GM12878 (cell line): Measurements from ENCODE around the gene NPR1. TPM values are rescaled to one million over a fixed set of nuclear protein-coding genes. Genes with fewer than 3 reads are reported as not detected.
A peak's percentile ranks its signal among the peaks of the same experiment; 100 is the strongest.

Experiments used
- CEBPB ChIP-seq, 2 experiments: fragments of 150-350 bp in 1 of 2; IDR thresholded peaks; 2 replicates each; pipeline ENCODE4 v1.6.1; 2012 to 2014; ENCODE audit warnings: low read depth in 2 of 2, low read length in 2 of 2, borderline replicate concordance in 1 of 2, inconsistent platforms in 1 of 2
- CREB1 ChIP-seq: IDR thresholded peaks from 2 replicates; pipeline ENCODE4 v1.6.1; 2012; ENCODE audit warnings: low read depth, mild to moderate bottlenecking, inconsistent platforms
- GATAD2B ChIP-seq: fragments of 450-650 bp; conservative IDR thresholded peaks from 2 replicates; pipeline ENCODE4 v1.6.1; 2017; ENCODE audit warnings: low read depth, mild to moderate bottlenecking, moderate library complexity
- HDAC6 ChIP-seq: fragments of 200-600 bp; sonication (generic); IDR thresholded peaks from one replicate; pipeline ENCODE4 v1.8.0; 2017; ENCODE audit warnings: antibody characterized with exemption; ENCODE audit not compliant: unreplicated experiment
- JUND ChIP-seq: IDR thresholded peaks from 2 replicates; pipeline ENCODE4 v1.6.1; 2012; ENCODE audit warnings: low read depth, mild to moderate bottlenecking, low read length, improper control_type of control experiment, moderate library complexity
- MTA3 ChIP-seq: IDR thresholded peaks from 2 replicates; pipeline ENCODE4 v1.6.1; 2012; ENCODE audit warnings: low read length, inconsistent platforms, borderline replicate concordance
- PAX8 ChIP-seq: fragments of 450-650 bp; IDR thresholded peaks from 2 replicates; pipeline ENCODE4 v1.6.1; 2017; ENCODE audit warnings: mild to moderate bottlenecking, moderate library complexity
- POLR2A ChIP-seq: IDR thresholded peaks from 2 replicates; pipeline ENCODE4 v1.6.1; 2011; ENCODE audit warnings: low read depth, mild to moderate bottlenecking, low read length
- POLR2AphosphoS5 ChIP-seq: IDR thresholded peaks from 2 replicates; pipeline ENCODE4 v1.6.1; 2011; ENCODE audit warnings: mild to moderate bottlenecking, low read length, inconsistent platforms
- POU2F2 ChIP-seq: IDR thresholded peaks from 3 replicates; pipeline ENCODE4 v1.6.1; 2011; ENCODE audit warnings: low read depth, mild to moderate bottlenecking, low read length, borderline replicate concordance
- SIN3A ChIP-seq: IDR thresholded peaks from 2 replicates; pipeline ENCODE4 v1.6.1; 2012; ENCODE audit warnings: low read depth, low read length, improper control_type of control experiment
- SRF ChIP-seq, 2 experiments: IDR thresholded peaks; 2 replicates each; pipeline ENCODE4 v1.6.1; 2011; ENCODE audit warnings: low read depth in 2 of 2, low read length in 2 of 2, mild to moderate bottlenecking in 1 of 2, moderate library complexity in 1 of 2
- TCF12 ChIP-seq: IDR thresholded peaks from 2 replicates; pipeline ENCODE4 v1.6.1; 2011; ENCODE audit warnings: low read depth, mild to moderate bottlenecking, low read length
- YY1 ChIP-seq: IDR thresholded peaks from 2 replicates; pipeline ENCODE4 v1.6.1; 2011; ENCODE audit warnings: low read depth, mild to moderate bottlenecking, low read length
- ZSCAN29 ChIP-seq: fragments of 450-650 bp; IDR thresholded peaks from 2 replicates; pipeline ENCODE4 v1.6.1; 2017; ENCODE audit warnings: mild to moderate bottlenecking, moderate library complexity
- polyA plus RNA-seq, 11 experiments: library from polyadenylated mRNA; depleted of rRNA in 4 of 11; unstranded in 6 of 11; stranded (reverse) in 5 of 11; fragments of >200 nt; fragmentation: Nextera tagmentation in 4 of 11; fragmentation: Illumina TruSeq in 1 of 11; extraction: Ambion mirVana in 4 of 11; extraction: Trizol in 1 of 11; gene quantifications; 1 replicate in 1 of 11; 2 replicates in 10 of 11; pipeline versions ENCODE4 v1.2.1 to v1.2.3, GENCODE V29; 2011 to 2016; ENCODE audit warnings: inconsistent platforms in 2 of 11, missing spikeins in 2 of 11, low read depth in 1 of 11
- total RNA-seq, 4 experiments: library from RNA; depleted of rRNA in 3 of 4; stranded (reverse); fragments of >200 nt in 3 of 4; fragmentation: Illumina TruSeq in 1 of 4; extraction: Trizol in 1 of 4; gene quantifications; 2 replicates each; pipeline versions ENCODE4 v1.2.1 to v1.2.3, GENCODE V29; 2013 to 2021
- TF ChIP-seq, protein P1 (sequence below): fragments of 450-650 bp; IDR thresholded peaks from 2 replicates; pipeline ENCODE4 v1.6.1; 2017; ENCODE audit warnings: mild to moderate bottlenecking, moderate library complexity
- TF ChIP-seq, protein P2 (sequence below): fragments of 450-650 bp; IDR thresholded peaks from 2 replicates; pipeline ENCODE4 v1.6.1; 2014; ENCODE audit warnings: mild to moderate bottlenecking
- TF ChIP-seq, protein P3 (sequence below): fragments of 450-650 bp; conservative IDR thresholded peaks from 2 replicates; pipeline ENCODE4 v1.6.1; 2017; ENCODE audit warnings: mild to moderate bottlenecking, moderate library complexity
- TF ChIP-seq, protein P4 (sequence below): IDR thresholded peaks from 2 replicates; pipeline ENCODE4 v1.6.1; 2012; ENCODE audit warnings: low read length, inconsistent platforms
- TF ChIP-seq, protein P5 (sequence below): fragments of 450-650 bp; IDR thresholded peaks from 2 replicates; pipeline ENCODE4 v1.6.1; 2017; ENCODE audit warnings: mild to moderate bottlenecking

NPR1 gene
- total and polyA plus RNA-seq, 10 of the 15 experiments (the other 5 are each of a cell fraction or from before 2014, with no cell fraction given): 0.09 to 2.1 (median 0.28) TPM; not detected in 1

DNA sequence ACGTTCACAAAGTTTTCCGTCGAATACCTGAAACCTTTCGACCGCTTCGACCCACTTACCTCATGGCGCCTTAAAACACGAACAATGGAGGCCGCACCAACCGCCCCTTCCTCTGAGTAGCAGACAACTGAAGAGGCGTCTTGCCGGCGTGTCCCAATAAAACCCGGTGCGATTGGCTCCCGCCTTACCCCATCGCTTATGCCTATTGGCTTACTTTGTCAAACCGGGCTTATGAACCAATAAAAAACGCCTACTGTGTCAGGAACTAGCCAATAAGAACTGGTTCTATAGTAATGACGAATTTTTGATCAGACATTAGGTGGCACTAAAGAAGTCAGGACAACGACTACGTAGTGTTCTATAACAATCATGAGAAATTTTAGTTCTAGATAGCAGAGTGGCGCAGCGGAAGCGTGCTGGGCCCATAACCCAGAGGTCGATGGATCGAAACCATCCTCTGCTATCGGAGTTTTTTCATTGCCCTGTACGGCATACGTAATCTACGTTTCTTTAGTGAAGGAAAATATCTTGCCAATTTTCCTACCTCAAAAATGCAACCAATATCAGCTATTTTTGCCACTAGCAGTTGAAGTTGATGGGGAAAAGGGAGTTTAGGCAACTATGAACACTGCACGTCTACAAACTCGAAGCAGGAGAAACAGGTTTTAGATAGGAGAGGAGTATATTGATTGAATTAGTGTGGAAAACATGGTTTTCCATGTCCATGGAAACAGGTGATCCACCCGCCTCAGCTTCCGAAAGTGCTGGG is 7.4 kb upstream of the NPR1 start, which contains the start of gene ILF2 (continued):
- TF ChIP-seq, protein P1, sequence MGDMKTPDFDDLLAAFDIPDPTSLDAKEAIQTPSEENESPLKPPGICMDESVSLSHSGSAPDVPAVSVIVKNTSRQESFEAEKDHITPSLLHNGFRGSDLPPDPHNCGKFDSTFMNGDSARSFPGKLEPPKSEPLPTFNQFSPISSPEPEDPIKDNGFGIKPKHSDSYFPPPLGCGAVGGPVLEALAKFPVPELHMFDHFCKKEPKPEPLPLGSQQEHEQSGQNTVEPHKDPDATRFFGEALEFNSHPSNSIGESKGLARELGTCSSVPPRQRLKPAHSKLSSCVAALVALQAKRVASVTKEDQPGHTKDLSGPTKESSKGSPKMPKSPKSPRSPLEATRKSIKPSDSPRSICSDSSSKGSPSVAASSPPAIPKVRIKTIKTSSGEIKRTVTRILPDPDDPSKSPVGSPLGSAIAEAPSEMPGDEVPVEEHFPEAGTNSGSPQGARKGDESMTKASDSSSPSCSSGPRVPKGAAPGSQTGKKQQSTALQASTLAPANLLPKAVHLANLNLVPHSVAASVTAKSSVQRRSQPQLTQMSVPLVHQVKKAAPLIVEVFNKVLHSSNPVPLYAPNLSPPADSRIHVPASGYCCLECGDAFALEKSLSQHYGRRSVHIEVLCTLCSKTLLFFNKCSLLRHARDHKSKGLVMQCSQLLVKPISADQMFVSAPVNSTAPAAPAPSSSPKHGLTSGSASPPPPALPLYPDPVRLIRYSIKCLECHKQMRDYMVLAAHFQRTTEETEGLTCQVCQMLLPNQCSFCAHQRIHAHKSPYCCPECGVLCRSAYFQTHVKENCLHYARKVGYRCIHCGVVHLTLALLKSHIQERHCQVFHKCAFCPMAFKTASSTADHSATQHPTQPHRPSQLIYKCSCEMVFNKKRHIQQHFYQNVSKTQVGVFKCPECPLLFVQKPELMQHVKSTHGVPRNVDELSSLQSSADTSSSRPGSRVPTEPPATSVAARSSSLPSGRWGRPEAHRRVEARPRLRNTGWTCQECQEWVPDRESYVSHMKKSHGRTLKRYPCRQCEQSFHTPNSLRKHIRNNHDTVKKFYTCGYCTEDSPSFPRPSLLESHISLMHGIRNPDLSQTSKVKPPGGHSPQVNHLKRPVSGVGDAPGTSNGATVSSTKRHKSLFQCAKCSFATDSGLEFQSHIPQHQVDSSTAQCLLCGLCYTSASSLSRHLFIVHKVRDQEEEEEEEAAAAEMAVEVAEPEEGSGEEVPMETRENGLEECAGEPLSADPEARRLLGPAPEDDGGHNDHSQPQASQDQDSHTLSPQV: no peak
- TF ChIP-seq PAX8 (0 out of 2 replicates have a peak, but pooled peaks have one; percentile 80), SIN3A (peak; percentile 62), POU2F2 (peak; percentile 10; the same call in 1 of the 3 replicates), POLR2A (peak; percentile 94), TCF12 (peak; percentile 62; the same call in 1 of the 2 replicates), CREB1 (peak; percentile 88), YY1 (peak; percentile 91), MTA3 (peak; percentile 70; the same call in 1 of the 2 replicates), POLR2AphosphoS5 (peak; percentile 95), SRF (IDR thresholded peaks at IDR 0.05; ENCODE audit: low read depth in 2 of 2, low read length in 2 of 2) (no peak), ZSCAN29 (peak; percentile 95), CEBPB (IDR thresholded peaks at IDR 0.05; ENCODE audit: borderline replicate concordance in 1 of 2, low read depth in 2 of 2, low read length in 2 of 2) (no peak; a peak in 1 of 4 replicates), HDAC6 (peak; percentile 77), JUND (no peak), GATAD2B (peak; percentile 73; the same call in 1 of the 2 replicates)
- TF ChIP-seq, protein P2, sequence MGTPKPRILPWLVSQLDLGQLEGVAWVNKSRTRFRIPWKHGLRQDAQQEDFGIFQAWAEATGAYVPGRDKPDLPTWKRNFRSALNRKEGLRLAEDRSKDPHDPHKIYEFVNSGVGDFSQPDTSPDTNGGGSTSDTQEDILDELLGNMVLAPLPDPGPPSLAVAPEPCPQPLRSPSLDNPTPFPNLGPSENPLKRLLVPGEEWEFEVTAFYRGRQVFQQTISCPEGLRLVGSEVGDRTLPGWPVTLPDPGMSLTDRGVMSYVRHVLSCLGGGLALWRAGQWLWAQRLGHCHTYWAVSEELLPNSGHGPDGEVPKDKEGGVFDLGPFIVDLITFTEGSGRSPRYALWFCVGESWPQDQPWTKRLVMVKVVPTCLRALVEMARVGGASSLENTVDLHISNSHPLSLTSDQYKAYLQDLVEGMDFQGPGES: peak; percentile 77; the same call in 1 of the 2 replicates
- TF ChIP-seq, protein P3, sequence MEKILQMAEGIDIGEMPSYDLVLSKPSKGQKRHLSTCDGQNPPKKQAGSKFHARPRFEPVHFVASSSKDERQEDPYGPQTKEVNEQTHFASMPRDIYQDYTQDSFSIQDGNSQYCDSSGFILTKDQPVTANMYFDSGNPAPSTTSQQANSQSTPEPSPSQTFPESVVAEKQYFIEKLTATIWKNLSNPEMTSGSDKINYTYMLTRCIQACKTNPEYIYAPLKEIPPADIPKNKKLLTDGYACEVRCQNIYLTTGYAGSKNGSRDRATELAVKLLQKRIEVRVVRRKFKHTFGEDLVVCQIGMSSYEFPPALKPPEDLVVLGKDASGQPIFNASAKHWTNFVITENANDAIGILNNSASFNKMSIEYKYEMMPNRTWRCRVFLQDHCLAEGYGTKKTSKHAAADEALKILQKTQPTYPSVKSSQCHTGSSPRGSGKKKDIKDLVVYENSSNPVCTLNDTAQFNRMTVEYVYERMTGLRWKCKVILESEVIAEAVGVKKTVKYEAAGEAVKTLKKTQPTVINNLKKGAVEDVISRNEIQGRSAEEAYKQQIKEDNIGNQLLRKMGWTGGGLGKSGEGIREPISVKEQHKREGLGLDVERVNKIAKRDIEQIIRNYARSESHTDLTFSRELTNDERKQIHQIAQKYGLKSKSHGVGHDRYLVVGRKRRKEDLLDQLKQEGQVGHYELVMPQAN: peak; percentile 12; the same call in 1 of the 2 replicates
- TF ChIP-seq, protein P4, sequence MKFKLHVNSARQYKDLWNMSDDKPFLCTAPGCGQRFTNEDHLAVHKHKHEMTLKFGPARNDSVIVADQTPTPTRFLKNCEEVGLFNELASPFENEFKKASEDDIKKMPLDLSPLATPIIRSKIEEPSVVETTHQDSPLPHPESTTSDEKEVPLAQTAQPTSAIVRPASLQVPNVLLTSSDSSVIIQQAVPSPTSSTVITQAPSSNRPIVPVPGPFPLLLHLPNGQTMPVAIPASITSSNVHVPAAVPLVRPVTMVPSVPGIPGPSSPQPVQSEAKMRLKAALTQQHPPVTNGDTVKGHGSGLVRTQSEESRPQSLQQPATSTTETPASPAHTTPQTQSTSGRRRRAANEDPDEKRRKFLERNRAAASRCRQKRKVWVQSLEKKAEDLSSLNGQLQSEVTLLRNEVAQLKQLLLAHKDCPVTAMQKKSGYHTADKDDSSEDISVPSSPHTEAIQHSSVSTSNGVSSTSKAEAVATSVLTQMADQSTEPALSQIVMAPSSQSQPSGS: peak; percentile 87
- TF ChIP-seq, protein P5, sequence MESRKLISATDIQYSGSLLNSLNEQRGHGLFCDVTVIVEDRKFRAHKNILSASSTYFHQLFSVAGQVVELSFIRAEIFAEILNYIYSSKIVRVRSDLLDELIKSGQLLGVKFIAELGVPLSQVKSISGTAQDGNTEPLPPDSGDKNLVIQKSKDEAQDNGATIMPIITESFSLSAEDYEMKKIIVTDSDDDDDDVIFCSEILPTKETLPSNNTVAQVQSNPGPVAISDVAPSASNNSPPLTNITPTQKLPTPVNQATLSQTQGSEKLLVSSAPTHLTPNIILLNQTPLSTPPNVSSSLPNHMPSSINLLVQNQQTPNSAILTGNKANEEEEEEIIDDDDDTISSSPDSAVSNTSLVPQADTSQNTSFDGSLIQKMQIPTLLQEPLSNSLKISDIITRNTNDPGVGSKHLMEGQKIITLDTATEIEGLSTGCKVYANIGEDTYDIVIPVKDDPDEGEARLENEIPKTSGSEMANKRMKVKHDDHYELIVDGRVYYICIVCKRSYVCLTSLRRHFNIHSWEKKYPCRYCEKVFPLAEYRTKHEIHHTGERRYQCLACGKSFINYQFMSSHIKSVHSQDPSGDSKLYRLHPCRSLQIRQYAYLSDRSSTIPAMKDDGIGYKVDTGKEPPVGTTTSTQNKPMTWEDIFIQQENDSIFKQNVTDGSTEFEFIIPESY: no peak
